IMR-90 (cell line): ENCODE data around the gene SMYD1.

Source experiments
- FOS ChIP-seq: fragments of 150-350 bp; IDR thresholded peaks from 2 replicates; pipeline ENCODE4 v1.6.1; 2016; ENCODE audit warnings: low read depth, low read length
- MAZ ChIP-seq: IDR thresholded peaks from 2 replicates; pipeline ENCODE4 v1.6.1; 2012; ENCODE audit warnings: low read depth, mild to moderate bottlenecking, low read length, improper control_type of control experiment, moderate library complexity, borderline replicate concordance
- MXI1 ChIP-seq: IDR thresholded peaks from 2 replicates; pipeline ENCODE4 v1.6.1; 2012; ENCODE audit warnings: low read depth, mild to moderate bottlenecking, low read length, moderate library complexity, borderline replicate concordance
- POLR2A ChIP-seq: IDR thresholded peaks from 2 replicates; pipeline ENCODE4 v1.6.1; 2012; ENCODE audit warnings: mild to moderate bottlenecking, low read depth, low read length
- RAD21 ChIP-seq: IDR thresholded peaks from 2 replicates; pipeline ENCODE4 v1.6.1; 2012; ENCODE audit warnings: low read length, improper control_type of control experiment
- RCOR1 ChIP-seq: IDR thresholded peaks from 2 replicates; pipeline ENCODE4 v1.6.1; 2012; ENCODE audit warnings: mild to moderate bottlenecking, low read length, improper control_type of control experiment; ENCODE audit not compliant: insufficient replicate concordance
- TF ChIP-seq, protein P1 (sequence below): conservative IDR thresholded peaks from 2 replicates; pipeline ENCODE4 v1.5.1; 2012; ENCODE audit warnings: mild to moderate bottlenecking, low read depth, low read length, improper control_type of control experiment
- TF ChIP-seq, protein P2 (sequence below): fragments of 150-350 bp; IDR thresholded peaks from 2 replicates; pipeline ENCODE4 v1.6.1; 2017; ENCODE audit warnings: mild to moderate bottlenecking, antibody characterized with exemption, low read length, low read depth

DNA sequence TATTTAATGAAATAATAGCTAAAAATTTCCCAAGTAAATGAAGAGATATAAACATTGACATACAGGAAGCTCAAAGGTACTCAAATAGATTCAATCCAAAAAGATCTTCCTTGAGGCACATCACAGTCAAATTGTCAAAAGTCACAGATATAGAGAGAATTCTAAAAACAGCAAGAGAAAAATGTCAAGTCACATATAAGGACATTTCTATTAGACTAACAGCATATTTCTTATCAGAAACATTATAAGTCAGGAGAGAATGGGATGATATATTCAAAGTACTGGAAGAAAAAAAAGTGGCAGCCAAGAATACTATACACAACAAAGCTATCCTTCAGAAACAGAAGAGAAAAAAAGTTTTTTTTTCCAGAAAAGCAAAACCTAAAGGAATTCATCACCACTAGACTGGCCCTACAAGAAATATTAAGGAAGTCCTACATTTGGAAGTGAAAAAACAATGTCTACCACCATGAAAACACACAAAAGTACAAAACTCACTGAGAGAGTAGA is 81.4 kb downstream of the SMYD1 start:
- no peak for TF ChIP-seq MXI1
- TF ChIP-seq, protein P1, sequence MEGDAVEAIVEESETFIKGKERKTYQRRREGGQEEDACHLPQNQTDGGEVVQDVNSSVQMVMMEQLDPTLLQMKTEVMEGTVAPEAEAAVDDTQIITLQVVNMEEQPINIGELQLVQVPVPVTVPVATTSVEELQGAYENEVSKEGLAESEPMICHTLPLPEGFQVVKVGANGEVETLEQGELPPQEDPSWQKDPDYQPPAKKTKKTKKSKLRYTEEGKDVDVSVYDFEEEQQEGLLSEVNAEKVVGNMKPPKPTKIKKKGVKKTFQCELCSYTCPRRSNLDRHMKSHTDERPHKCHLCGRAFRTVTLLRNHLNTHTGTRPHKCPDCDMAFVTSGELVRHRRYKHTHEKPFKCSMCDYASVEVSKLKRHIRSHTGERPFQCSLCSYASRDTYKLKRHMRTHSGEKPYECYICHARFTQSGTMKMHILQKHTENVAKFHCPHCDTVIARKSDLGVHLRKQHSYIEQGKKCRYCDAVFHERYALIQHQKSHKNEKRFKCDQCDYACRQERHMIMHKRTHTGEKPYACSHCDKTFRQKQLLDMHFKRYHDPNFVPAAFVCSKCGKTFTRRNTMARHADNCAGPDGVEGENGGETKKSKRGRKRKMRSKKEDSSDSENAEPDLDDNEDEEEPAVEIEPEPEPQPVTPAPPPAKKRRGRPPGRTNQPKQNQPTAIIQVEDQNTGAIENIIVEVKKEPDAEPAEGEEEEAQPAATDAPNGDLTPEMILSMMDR, result no peak
- TF ChIP-seq, protein P2, sequence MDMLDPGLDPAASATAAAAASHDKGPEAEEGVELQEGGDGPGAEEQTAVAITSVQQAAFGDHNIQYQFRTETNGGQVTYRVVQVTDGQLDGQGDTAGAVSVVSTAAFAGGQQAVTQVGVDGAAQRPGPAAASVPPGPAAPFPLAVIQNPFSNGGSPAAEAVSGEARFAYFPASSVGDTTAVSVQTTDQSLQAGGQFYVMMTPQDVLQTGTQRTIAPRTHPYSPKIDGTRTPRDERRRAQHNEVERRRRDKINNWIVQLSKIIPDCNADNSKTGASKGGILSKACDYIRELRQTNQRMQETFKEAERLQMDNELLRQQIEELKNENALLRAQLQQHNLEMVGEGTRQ, result no peak
- no peak for TF ChIP-seq POLR2A
- TF ChIP-seq RAD21, result no peak
- no peak for TF ChIP-seq FOS
- no peak for TF ChIP-seq MAZ
- no peak for TF ChIP-seq RCOR1
